HepG2 (cell line): ENCODE data around the gene TRNT1. TPM values are rescaled to one million over a fixed set of nuclear protein-coding genes. Genes with fewer than 3 reads are reported as not detected.
A peak's percentile ranks its signal among the peaks of the same experiment; 100 is the strongest.

Experiments
- ATAC-seq: fragments of 200-7000 bp; cut with Tn5 transposase; 3 replicates; pipeline ENCODE4 v1.9.1; 2020; ENCODE audit warnings: mild to moderate bottlenecking, moderate library complexity
- BruUV-seq: library from RNA; stranded (reverse); fragments of 400-500 nt; replicated peaks from 2 replicates; lab custom pipeline; 2021; lab: Mats Ljungman, UMichigan
- CTCF ChIA-PET: fragments of 300-600 bp; formaldehyde crosslinking; extraction: SDS; loops from one replicate; lab custom pipeline; 2021; ENCODE audit warnings: low total read pairs, inconsistent platforms, low intra/inter-chr PET ratio; lab: Yijun Ruan, JAX
- POLR2A ChIA-PET: fragments of 350-600 bp; sonication (Branson Sonifier 250); formaldehyde crosslinking; loops from one replicate; lab custom pipeline; 2020; ENCODE audit warnings: antibody characterized with exemption, inconsistent platforms; lab: Yijun Ruan, JAX
- DNase-seq: peaks from one replicate; pipeline ENCODE4 v3.0.0-alpha.2; 2015; ENCODE audit warnings: low spot score
- FAIRE-seq: peaks from 3 replicates; lab custom pipeline; 2011; peaks lifted over from hg19 to GRCh38; lab: Jason Lieb, UNC
- H2AFZ ChIP-seq: one replicate; pipeline ENCODE4 v1.6.1; 2011; ENCODE audit warnings: low read length, inconsistent platforms
- H3K27ac ChIP-seq: fragments of 300-600 bp; 3 replicates; pipeline ENCODE4 v1.8.0; 2011; ENCODE audit warnings: mixed run types, mild to moderate bottlenecking, mixed read lengths, low read length, inconsistent platforms; ENCODE audit not compliant: insufficient read depth; ENCODE audit errors: extremely low read length
- H3K27me3 ChIP-seq, 2 experiments: fragments of 200-600 bp in 1 of 2; 2 replicates in 1 of 2; 3 replicates in 1 of 2; pipeline versions ENCODE4 v1.6.0 to v1.8.0; 2011; ENCODE audit warnings: low read length in 2 of 2, mild to moderate bottlenecking in 2 of 2, moderate library complexity in 2 of 2, inconsistent platforms in 1 of 2; ENCODE audit not compliant: insufficient read depth in 2 of 2, control insufficient read depth in 1 of 2
- H3K36me3 ChIP-seq, 2 experiments: fragments of 200-600 bp in 1 of 2; replicated peaks in 1 of 2; 2 replicates in 1 of 2; 3 replicates in 1 of 2; pipeline versions ENCODE4 v1.5.1 to v1.8.0; 2011; ENCODE audit warnings: low read length in 2 of 2, inconsistent platforms in 1 of 2; ENCODE audit not compliant: insufficient read depth in 2 of 2, control insufficient read depth in 1 of 2
- H3K4me1 ChIP-seq: 2 replicates; pipeline ENCODE4 v1.5.1; 2012; ENCODE audit warnings: low read length, inconsistent platforms; ENCODE audit not compliant: insufficient read depth
- H3K4me2 ChIP-seq: 2 replicates; pipeline ENCODE4 v1.6.0; 2011; ENCODE audit warnings: low read depth, low read length, inconsistent platforms
- H3K4me3 ChIP-seq, 3 experiments: fragments of 200-600 bp in 1 of 3; sonication (generic), shearing (Covaris generic) in 1 of 3; replicated peaks in 1 of 3; 2 replicates each; pipeline ENCODE4 v1.5.1; 2011 to 2016; ENCODE audit warnings: low read length in 3 of 3, inconsistent platforms in 2 of 3, low read depth in 2 of 3, mild to moderate bottlenecking in 2 of 3, control low read depth in 1 of 3, mixed read lengths in 1 of 3; ENCODE audit not compliant: insufficient read depth in 1 of 3
- H3K79me2 ChIP-seq: one replicate; pipeline ENCODE4 v1.6.1; 2011; ENCODE audit warnings: low read length, inconsistent platforms; ENCODE audit not compliant: insufficient read depth
- H3K9ac ChIP-seq: 2 replicates; pipeline ENCODE4 v1.6.0; 2011; ENCODE audit warnings: mild to moderate bottlenecking, low read depth, low read length, inconsistent platforms; ENCODE audit not compliant: insufficient read depth
- H3K9me3 ChIP-seq: 2 replicates; pipeline ENCODE4 v1.5.1; 2012; ENCODE audit warnings: mild to moderate bottlenecking, low read length
- H4K20me1 ChIP-seq: 2 replicates; pipeline ENCODE4 v1.6.0; 2011; ENCODE audit warnings: inconsistent platforms, mild to moderate bottlenecking, low read length, moderate library complexity; ENCODE audit not compliant: insufficient read depth
- ETV5 ChIP-seq: IDR thresholded peaks from 2 replicates; pipeline ENCODE4 v1.6.1; 2018; ENCODE audit warnings: missing biosample characterization, missing genetic modification reagents, inconsistent platforms, borderline replicate concordance
- MTF1 ChIP-seq: sonication (generic); formaldehyde crosslinking; IDR thresholded peaks from 2 replicates; pipeline ENCODE4 v1.5.0; 2020; ENCODE audit warnings: missing genetic modification reagents
- MXD3 ChIP-seq: IDR thresholded peaks from 2 replicates; pipeline ENCODE4 v1.6.1; 2016; ENCODE audit warnings: mild to moderate bottlenecking, missing biosample characterization, missing genetic modification reagents
- PRMT3 ChIP-seq: sonication (generic); formaldehyde crosslinking; IDR thresholded peaks from 2 replicates; pipeline ENCODE4 v1.8.1; 2022; ENCODE audit warnings: low read depth, mild to moderate bottlenecking, moderate library complexity, missing genetic modification reagents, borderline replicate concordance
- RFX1 ChIP-seq: fragments of 450-650 bp; IDR thresholded peaks from 2 replicates; pipeline ENCODE4 v1.6.1; 2017
- SIX1 ChIP-seq: sonication (generic); formaldehyde crosslinking; IDR thresholded peaks from 2 replicates; pipeline ENCODE4 v1.4.0; 2020; ENCODE audit warnings: missing genetic modification reagents, borderline replicate concordance
- TFAP4 ChIP-seq: sonication (generic); IDR thresholded peaks from 2 replicates; pipeline ENCODE4 v1.6.1; 2016; ENCODE audit warnings: low read depth, borderline replicate concordance
- ZNF143 ChIP-seq: sonication (generic); formaldehyde crosslinking; IDR thresholded peaks from 2 replicates; pipeline ENCODE4 v1.4.0; 2020; ENCODE audit warnings: missing genetic modification reagents
- ZNF263 ChIP-seq: sonication (generic); formaldehyde crosslinking; IDR thresholded peaks from 2 replicates; pipeline ENCODE4 v1.4.0; 2020; ENCODE audit warnings: missing genetic modification reagents
- ZNF546 ChIP-seq: sonication (generic); formaldehyde crosslinking; conservative IDR thresholded peaks from 2 replicates; pipeline ENCODE4 v1.8.1; 2023; ENCODE audit warnings: mild to moderate bottlenecking, missing genetic modification reagents
- WGBS: methylation state at CpG from one replicate; pipeline ENCODE4 v1.1.6; 2017; ENCODE audit warnings: low lambda C conversion rate; 5-methylcytosine and 5-hydroxymethylcytosine counted together
- in situ Hi-C: cut with HindIII; loops from 2 replicates; pipeline ENCODE4 v1.10.0; 2017; ENCODE audit warnings: low pct_unique_long_range_greater_than_20kb; ENCODE audit not compliant: extremely low pct_ligation_motif_present
- intact Hi-C: fragments of 100-400 bp; cut with micrococcal nuclease; formaldehyde crosslinking; loops from one replicate; pipeline ENCODE4 v1.10.0; 2022; ENCODE audit not compliant: unreplicated experiment
- polyA plus RNA-seq, 8 experiments: library from polyadenylated mRNA; depleted of rRNA in 3 of 8; stranded (reverse) in 7 of 8; unstranded in 1 of 8; fragments of >200 nt; fragmentation: Illumina TruSeq in 4 of 8; extraction: Trizol in 4 of 8; gene quantifications; 2 replicates each; pipeline versions ENCODE4 v1.2.1 to v1.2.3, GENCODE V29; 2011 to 2016; ENCODE audit warnings: low read depth in 4 of 8, missing spikeins in 1 of 8, mixed read lengths in 1 of 8; ENCODE audit not compliant: insufficient read depth in 1 of 8
- total RNA-seq, 5 experiments: library from RNA; depleted of rRNA; stranded (reverse); fragments of >200 nt; fragmentation: Illumina TruSeq; extraction: Trizol; gene quantifications; 2 replicates each; pipeline ENCODE4 v1.2.3, GENCODE V29; 2016; ENCODE audit warnings: low read depth in 1 of 5

The TRNT1 gene
- total and polyA plus RNA-seq, 2 of the 13 experiments (the other 11 are each of a cell fraction or from before 2014, with no cell fraction given) = 9.4 to 27.7 TPM

GRCh38 chr3:3110299-3110630 lies 16.5 kb upstream of the TRNT1 start, which contains the start of gene IL5RA:
Gene IL5RA, minus strand, starts transcription at chr3:3110374. Its CDS starts 5,390 bp downstream, at chr3:3104984.
- in situ Hi-C loops = no loop called here
- BruUV-seq = no TSS peak
- no peak for TF ChIP-seq ZNF546 (CRISPR knock-in tag)
- TF ChIP-seq RFX1 = peak; percentile 20; the same call in 1 of the 2 replicates
- no peak for TF ChIP-seq SIX1 (CRISPR knock-in tag)
- H3K79me2 ChIP-seq = no peaks in the 10 kb centered on the region
- ChIA-PET POLR2A (interaction anchor here (0.7 kb wide), 1 partner anchor 287 kb away, joined by 3 read pairs; no protein-coding TSS in a partner anchor), CTCF (no interaction called here)
- no peak within 1 kb of the TSS for H3K4me3 ChIP-seq
- ATAC-seq = peak; percentile 51
- H3K27ac ChIP-seq = no peak within 1 kb of the TSS
- H3K9ac ChIP-seq = no peak within 1 kb of the TSS
- H4K20me1 ChIP-seq = no peaks in the 10 kb centered on the region
- H2AFZ ChIP-seq = no peak within 1 kb of the TSS
- no peaks in the 10 kb centered on the region for H3K36me3 ChIP-seq
- H3K9me3 ChIP-seq = no peaks in the 10 kb centered on the region
- intact Hi-C loops = no loop called here
- H3K27me3 ChIP-seq = peaks cover 0 to 6% of the 10 kb centered on the region in 2 experiments; a peak in 1 of 5 replicates
- DNase-seq = no peak
- no peak within 1 kb of the TSS for H3K4me2 ChIP-seq
- FAIRE-seq = no peak
- 10% methylated on average over 3 of the region's 4 CpGs for WGBS
- H3K4me1 ChIP-seq = no peaks in the 10 kb centered on the region

- BruUV-seq = no TSS peak
- intact Hi-C loops = no loop called here
- no peak for ATAC-seq
- no peak overlapping the region for H3K27ac ChIP-seq
- H4K20me1 ChIP-seq = no peaks in the 10 kb centered on the region
- H3K9ac ChIP-seq = no peak overlapping the region
- no peak for FAIRE-seq
- POLR2A ChIA-PET = no interaction called here
- no peak overlapping the region for H3K4me2 ChIP-seq
- CTCF ChIA-PET = no interaction called here
- peaks cover 0 to 6% of the 10 kb centered on the region in 2 experiments; a peak in 1 of 5 replicates for H3K27me3 ChIP-seq
- no peak overlapping the region for H2AFZ ChIP-seq
- H3K4me3 ChIP-seq = no peak overlapping the region
- no peak for DNase-seq
- H3K36me3 ChIP-seq = no peaks in the 10 kb centered on the region
- no peaks in the 10 kb centered on the region for H3K4me1 ChIP-seq
- H3K9me3 ChIP-seq = no peaks in the 10 kb centered on the region
- no peaks in the 10 kb centered on the region for H3K79me2 ChIP-seq
- in situ Hi-C loops = no loop called here
- WGBS = 33% methylated on average over 7 of the region's 7 CpGs
- TF ChIP-seq PRMT3 (CRISPR knock-in tag) (no peak), MXD3 (CRISPR knock-in tag) (no peak), ETV5 (CRISPR knock-in tag) (no peak), ZNF263 (CRISPR knock-in tag) (no peak), MTF1 (CRISPR knock-in tag) (no peak), ZNF143 (CRISPR knock-in tag) (no peak), TFAP4 (no peak)
Observed at GRCh38 chr3:3110749-3111361, 15.9 kb upstream of the TRNT1 start.
